ENCODE results near the gene APEX1.
A peak's percentile ranks its signal among the peaks of the same experiment; 100 is the strongest.
"Not testable (repeated sequence)": the region's sequence is repeated elsewhere in the genome, so short reads cannot be mapped to it uniquely, and the experiment has no call there.

APEX1 gene

GRCh38 chr14:20435582-20436362, 19.3 kb upstream of the APEX1 start, which contains the start of gene KLHL33:
TSS of gene KLHL33 (minus strand) at chr14:20436166. CDS start at chr14:20435811, 355 bp downstream.
- DNase-seq (ENCODE audit: low read depth, low spot score), result no peak

DNA sequence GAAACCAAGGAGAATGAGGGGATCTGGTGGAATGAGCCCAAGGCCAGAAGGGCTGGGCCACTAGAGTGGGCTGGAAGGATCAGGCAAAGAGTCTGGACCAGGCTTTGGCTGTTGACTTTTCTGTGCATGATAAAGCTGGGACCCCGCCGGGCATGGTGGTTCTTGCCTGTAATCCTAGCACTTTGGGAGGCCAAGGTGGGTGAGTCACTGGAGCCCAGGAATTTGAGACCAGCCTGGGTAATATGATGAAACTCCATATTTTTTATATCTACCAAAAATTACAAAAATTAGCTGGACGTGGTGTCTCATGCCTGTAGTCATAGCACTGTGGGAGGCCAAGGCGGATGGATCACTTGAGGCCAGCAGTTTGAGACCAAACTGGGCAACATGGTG, 18.7 kb upstream of the APEX1 start:
- peak; percentile 19 for DNase-seq (ENCODE audit: low read depth, low spot score)

- no peak for DNase-seq (ENCODE audit: low read depth, low spot score)
These were observed 16.4 kb upstream of the APEX1 start for GRCh38 chr14:20438664-20439063.

DNA sequence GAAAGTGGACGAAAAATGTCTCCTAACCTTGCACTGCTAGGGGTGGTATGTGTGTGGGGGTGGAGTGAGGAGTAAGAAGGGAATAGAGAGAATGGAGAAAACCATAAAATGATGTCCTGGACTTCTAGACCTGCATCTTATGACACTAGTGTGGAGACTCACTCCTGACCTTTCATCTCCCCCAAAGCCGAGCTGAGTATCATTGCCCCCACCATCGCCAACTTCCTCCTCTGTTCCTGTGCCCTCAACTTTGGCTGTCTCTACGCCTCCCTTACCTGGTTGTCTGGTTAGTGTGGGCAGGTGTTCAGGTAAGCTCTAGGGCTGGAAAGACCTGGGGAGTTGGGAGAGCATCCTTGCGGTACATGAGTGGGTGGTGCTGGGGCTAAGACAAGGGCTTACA, 14.6 kb upstream of the APEX1 start:
- DNase-seq (ENCODE audit: low read depth, low spot score), result no peak

DNA sequence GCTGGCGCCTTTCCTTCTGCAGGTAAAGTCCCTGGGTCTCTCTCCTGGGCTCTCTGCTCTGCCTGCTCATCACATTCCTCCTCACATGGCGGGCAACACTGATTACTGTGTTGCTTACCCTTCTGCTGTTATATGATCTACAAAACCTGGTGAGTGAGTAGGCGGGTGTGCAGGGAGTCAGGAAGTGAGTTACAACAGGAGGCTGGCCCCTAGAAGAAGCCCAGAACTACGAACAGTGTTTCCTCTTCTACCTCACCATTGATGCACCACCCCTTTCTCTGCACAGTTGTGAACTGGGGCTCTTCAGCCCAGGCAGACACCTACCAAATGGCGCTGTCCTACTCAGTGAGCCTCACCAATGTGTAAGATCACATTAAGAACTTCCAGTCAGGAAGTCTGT, 14.1 kb upstream of the APEX1 start:
- DNase-seq (ENCODE audit: low read depth, low spot score), result no peak

- DNase-seq (ENCODE audit: low read depth, low spot score), result no peak
These were observed 13.6 kb upstream of the APEX1 start for GRCh38 chr14:20441461-20441860.

GRCh38 chr14:20443650-20444049, 11.4 kb upstream of the APEX1 start:
- DNase-seq (ENCODE audit: low read depth, low spot score), result not testable (repeated sequence)

GRCh38 chr14:20446889-20447288, 8.1 kb upstream of the APEX1 start:
- no peak for DNase-seq (ENCODE audit: low read depth, low spot score)

DNA sequence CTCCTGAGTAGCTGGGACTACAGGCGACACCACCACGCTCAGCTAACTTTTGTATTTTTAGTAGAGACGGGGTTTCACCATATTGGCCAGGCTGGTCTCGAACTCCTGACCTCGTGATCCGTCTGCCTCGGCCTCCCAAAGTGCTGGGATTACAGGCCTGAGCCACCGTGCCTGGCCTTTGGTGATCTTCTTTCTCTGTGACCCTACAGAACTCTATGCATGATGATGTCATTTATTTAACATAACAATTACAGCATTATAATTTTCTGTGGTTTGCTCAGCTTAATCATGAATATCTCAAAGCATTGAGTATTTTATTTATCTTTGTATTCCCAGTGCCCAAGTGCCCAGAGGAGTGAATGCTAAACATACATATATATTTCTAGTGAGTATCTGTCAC, 2.2 kb upstream of the APEX1 start:
- not testable (repeated sequence) for DNase-seq (ENCODE audit: low read depth, low spot score)

DNA sequence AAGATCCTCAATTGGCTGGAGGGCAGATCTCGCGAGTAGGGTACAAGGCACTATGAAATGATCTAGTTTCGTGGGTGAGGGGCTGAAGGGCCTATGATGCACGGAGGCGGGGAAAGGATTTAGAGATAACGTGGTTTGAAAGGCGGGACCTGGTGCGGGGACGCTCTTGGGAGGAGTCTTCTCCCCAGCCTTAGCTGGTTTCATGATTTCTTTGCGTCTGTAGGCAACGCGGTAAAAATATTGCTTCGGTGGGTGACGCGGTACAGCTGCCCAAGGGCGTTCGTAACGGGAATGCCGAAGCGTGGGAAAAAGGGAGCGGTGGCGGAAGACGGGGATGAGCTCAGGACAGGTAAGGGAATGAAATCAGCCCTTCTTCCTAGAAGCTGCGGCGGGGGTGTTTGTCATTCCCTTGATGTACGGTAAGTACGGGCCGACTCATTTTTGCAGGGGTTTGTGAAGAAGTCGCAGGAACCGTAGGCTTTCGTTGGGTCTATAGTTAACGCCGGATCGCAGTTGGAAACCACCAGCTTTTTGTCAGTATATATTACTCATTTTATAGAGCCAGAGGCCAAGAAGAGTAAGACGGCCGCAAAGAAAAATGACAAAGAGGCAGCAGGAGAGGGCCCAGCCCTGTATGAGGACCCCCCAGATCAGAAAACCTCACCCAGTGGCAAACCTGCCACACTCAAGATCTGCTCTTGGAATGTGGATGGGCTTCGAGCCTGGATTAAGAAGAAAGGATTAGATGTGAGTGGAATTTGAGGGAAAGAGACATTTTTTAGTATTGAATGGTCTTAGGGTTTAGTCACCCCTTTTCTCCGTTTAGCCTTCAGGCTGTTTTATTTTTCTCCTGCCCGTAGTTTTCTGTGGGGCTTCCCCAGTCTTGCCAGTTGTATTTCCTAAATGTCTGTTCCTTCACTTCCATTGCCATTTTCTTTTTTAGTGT, 602 bp downstream of the APEX1 start:
- peak; percentile 61 for DNase-seq (ENCODE audit: low read depth, low spot score)

DNA sequence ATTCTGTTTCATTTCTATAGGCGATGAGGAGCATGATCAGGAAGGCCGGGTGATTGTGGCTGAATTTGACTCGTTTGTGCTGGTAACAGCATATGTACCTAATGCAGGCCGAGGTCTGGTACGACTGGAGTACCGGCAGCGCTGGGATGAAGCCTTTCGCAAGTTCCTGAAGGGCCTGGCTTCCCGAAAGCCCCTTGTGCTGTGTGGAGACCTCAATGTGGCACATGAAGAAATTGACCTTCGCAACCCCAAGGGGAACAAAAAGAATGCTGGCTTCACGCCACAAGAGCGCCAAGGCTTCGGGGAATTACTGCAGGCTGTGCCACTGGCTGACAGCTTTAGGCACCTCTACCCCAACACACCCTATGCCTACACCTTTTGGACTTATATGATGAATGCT, 1.9 kb downstream of the APEX1 start:
- no peak for DNase-seq (ENCODE audit: low read depth, low spot score)

GRCh38 chr14:20458031-20458789, 3.2 kb downstream of the APEX1 start:
- DNase-seq (ENCODE audit: low read depth, low spot score), result no peak

DNA sequence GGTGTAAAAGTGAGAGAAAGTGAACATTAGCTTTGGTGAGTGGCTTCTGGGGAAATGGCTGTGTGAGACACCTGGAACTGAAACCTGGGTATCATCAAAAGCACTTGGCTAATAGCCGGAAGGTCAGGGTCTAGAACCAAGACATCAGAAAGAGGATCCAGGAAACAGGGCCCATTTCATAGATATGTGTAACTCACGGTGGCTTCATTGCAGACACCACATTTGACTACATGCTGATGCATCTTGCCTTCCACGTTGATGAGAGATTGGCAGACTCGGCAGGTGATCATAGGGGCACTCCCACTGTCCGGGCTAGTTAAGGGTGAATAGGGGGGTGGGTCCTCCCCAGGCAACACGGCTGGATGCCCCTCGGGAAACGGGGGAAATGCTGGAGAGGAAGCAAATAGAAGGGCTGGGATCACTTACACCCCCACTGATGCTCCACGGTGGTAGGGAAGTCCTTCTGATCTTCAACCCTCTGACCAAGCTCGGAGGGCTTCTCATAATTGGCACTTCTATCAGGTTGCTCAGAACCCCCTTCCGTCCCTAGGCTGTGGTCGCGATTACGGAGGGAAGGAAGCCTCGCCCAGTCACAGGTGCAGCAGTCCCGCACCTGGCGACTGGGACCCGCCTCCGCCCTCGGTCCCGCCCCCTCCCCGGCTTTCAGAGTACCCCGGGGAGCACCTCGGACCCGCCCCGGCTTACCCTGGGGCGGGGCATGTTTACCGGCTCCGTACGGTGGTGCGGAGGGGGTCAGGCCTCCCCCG, 5.6 kb downstream of the APEX1 start:
- no peak for DNase-seq (ENCODE audit: low read depth, low spot score)

DNA sequence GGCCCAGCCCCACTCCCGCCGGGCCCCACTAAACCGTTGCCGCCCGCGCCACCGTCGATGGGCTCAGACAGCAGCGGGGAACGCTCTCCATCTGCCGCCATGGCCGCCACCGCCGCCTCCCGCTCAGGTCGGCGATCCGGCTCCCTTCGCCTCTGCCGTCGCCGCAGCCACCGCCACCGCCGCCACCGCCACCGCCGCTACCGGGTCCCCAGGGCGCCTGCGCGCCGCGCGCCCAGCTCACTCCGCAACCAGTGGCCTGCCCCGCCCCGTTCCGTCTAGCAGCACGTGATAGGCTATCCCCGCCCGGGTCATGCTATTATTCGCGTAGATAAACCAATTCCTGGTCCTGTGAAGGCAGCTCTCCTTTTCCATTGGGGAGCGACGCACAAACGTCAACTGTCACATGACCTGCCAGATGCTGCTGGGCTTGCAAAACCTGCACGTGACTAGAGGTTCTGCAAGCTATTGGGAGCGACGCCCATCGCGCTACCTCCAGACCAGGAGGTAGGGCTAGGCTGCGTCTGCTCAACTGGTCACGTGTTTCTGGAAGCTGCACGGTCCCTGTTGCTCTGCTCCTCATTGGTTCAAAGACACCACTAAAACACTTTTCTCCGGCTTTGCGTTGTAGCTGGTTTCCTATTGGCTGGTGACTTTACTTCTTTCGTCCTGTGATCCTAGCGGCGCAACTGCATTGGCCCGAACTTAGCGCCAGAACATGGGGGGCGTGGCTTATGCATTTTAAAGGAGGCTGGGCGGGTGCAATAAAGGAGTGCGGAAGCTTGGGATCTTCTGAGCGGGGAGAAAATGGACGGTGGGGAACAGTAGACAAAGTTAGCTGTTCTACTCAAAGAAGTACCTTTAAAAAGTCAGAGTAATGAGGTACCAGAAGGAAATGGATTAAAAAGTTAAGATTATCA, 6.5 kb downstream of the APEX1 start, which contains the start of gene PIP4P1:
PIP4P1 (minus strand) TSS at position 210 of the 917 bp plus-strand sequence; CDS start at position 101, 109 bp downstream.
- peak; percentile 100 for DNase-seq (ENCODE audit: low read depth, low spot score)

GRCh38 chr14:20468764-20469241, 13.8 kb downstream of the APEX1 start:
- DNase-seq (ENCODE audit: low read depth, low spot score), result no peak

- DNase-seq (ENCODE audit: low read depth, low spot score), result peak; percentile 89
These were observed 14.3 kb downstream of the APEX1 start, which contains the start of gene PNP for GRCh38 chr14:20469242-20469889. TSS of gene PNP (plus strand) at chr14:20469406. CDS start at chr14:20469525, 119 bp downstream.

GRCh38 chr14:20469890-20470602, 15.0 kb downstream of the APEX1 start:
- DNase-seq (ENCODE audit: low read depth, low spot score), result peak; percentile 63

- DNase-seq (ENCODE audit: low read depth, low spot score), result no peak
These were observed 15.5 kb downstream of the APEX1 start for GRCh38 chr14:20470603-20470901.
